Ishikawa (cell line): ENCODE measurements around the gene THBS2.

Experiments
- CEBPB ChIP-seq: IDR thresholded peaks from 2 replicates; pipeline ENCODE4 v1.6.1; 2012
- CREB1 ChIP-seq: IDR thresholded peaks from 2 replicates; pipeline ENCODE4 v1.6.1; 2012; ENCODE audit warnings: low read depth
- EGR1 ChIP-seq: IDR thresholded peaks from 2 replicates; pipeline ENCODE4 v1.6.1; 2012
- EP300 ChIP-seq: IDR thresholded peaks from 2 replicates; pipeline ENCODE4 v1.6.1; 2012; ENCODE audit warnings: borderline replicate concordance
- FOXM1 ChIP-seq: IDR thresholded peaks from 2 replicates; pipeline ENCODE4 v1.6.1; 2012; ENCODE audit warnings: low read depth, borderline replicate concordance
- MAX ChIP-seq: IDR thresholded peaks from 2 replicates; pipeline ENCODE4 v1.6.1; 2012
- RAD21 ChIP-seq: IDR thresholded peaks from 2 replicates; pipeline ENCODE4 v1.6.1; 2012; ENCODE audit warnings: low read depth
- REST ChIP-seq: IDR thresholded peaks from 2 replicates; pipeline ENCODE4 v1.6.1; 2012; ENCODE audit warnings: low read depth, mild to moderate bottlenecking
- TAF1 ChIP-seq: IDR thresholded peaks from 2 replicates; pipeline ENCODE4 v1.6.1; 2012; ENCODE audit warnings: low read depth, mild to moderate bottlenecking
- TCF12 ChIP-seq: IDR thresholded peaks from 2 replicates; pipeline ENCODE4 v1.6.1; 2012; ENCODE audit warnings: low read depth
- TEAD4 ChIP-seq: IDR thresholded peaks from 2 replicates; pipeline ENCODE4 v1.6.1; 2012
- USF1 ChIP-seq: IDR thresholded peaks from 2 replicates; pipeline ENCODE4 v1.6.1; 2012
- YY1 ChIP-seq: IDR thresholded peaks from 2 replicates; pipeline ENCODE4 v1.6.1; 2012; ENCODE audit warnings: low read depth
- ZBTB7A ChIP-seq: IDR thresholded peaks from 2 replicates; pipeline ENCODE4 v1.6.1; 2012; ENCODE audit warnings: low read depth

- TF ChIP-seq RAD21 = no peak
- TF ChIP-seq TEAD4 = no peak
- no peak for TF ChIP-seq USF1
- no peak for TF ChIP-seq TCF12
- TF ChIP-seq EP300 = no peak
- TF ChIP-seq ZBTB7A = no peak
- TF ChIP-seq EGR1 = no peak
- TF ChIP-seq MAX = no peak
- TF ChIP-seq REST = no peak
- no peak for TF ChIP-seq TAF1
- TF ChIP-seq CREB1 = no peak
- TF ChIP-seq CEBPB = no peak
- no peak for TF ChIP-seq YY1
- no peak for TF ChIP-seq FOXM1
These were observed 64.5 kb downstream of the THBS2 start for GRCh38 chr6:169189182-169189581.
